GM23248 (cell line): ENCODE measurements around the gene CDH13. TPM values are rescaled to one million over a fixed set of nuclear protein-coding genes. Genes with fewer than 3 reads are reported as not detected.

Experiments
- DNase-seq: peaks from one replicate; pipeline ENCODE4 v3.0.0-alpha.2; 2015
- H2AFZ ChIP-seq: fragments of 200-600 bp; sonication (generic); 2 replicates; pipeline ENCODE4 v1.6.1; 2016; ENCODE audit warnings: antibody characterized with exemption
- H3F3A ChIP-seq: fragments of 200-600 bp; sonication (generic); 2 replicates; pipeline ENCODE4 v1.6.1; 2016; ENCODE audit warnings: mild to moderate bottlenecking, antibody characterized with exemption, mixed run types; ENCODE audit not compliant: insufficient read depth
- H3K27ac ChIP-seq: fragments of 200-600 bp; sonication (generic); 2 replicates; pipeline ENCODE4 v1.5.1; 2016; ENCODE audit warnings: mild to moderate bottlenecking
- H3K27me3 ChIP-seq: fragments of 200-600 bp; sonication (generic); replicated peaks from 2 replicates; pipeline ENCODE4 v1.6.1; 2016; ENCODE audit warnings: mild to moderate bottlenecking; ENCODE audit not compliant: insufficient read depth
- H3K36me3 ChIP-seq: fragments of 200-600 bp; sonication (generic); 2 replicates; pipeline ENCODE4 v1.6.1; 2016; ENCODE audit warnings: low read depth, mild to moderate bottlenecking
- H3K4me1 ChIP-seq: fragments of 200-600 bp; sonication (generic); 2 replicates; pipeline ENCODE4 v1.6.1; 2016; ENCODE audit warnings: mild to moderate bottlenecking; ENCODE audit not compliant: insufficient read depth
- H3K4me2 ChIP-seq: fragments of 200-600 bp; sonication (generic); one replicate; pipeline ENCODE4 v1.6.1; 2016; ENCODE audit warnings: mild to moderate bottlenecking; ENCODE audit not compliant: unreplicated experiment
- H3K4me3 ChIP-seq: fragments of 200-600 bp; sonication (generic); 2 replicates; pipeline ENCODE4 v1.5.1; 2016; ENCODE audit warnings: mild to moderate bottlenecking
- H3K79me2 ChIP-seq: fragments of 200-600 bp; sonication (generic); 2 replicates; pipeline ENCODE4 v1.6.1; 2016; ENCODE audit warnings: mild to moderate bottlenecking; ENCODE audit not compliant: insufficient read depth
- H3K9ac ChIP-seq: fragments of 200-600 bp; sonication (generic); 2 replicates; pipeline ENCODE4 v1.6.1; 2016; ENCODE audit warnings: mild to moderate bottlenecking
- H3K9me2 ChIP-seq: fragments of 200-600 bp; sonication (generic); 2 replicates; pipeline ENCODE4 v1.6.1; 2016; ENCODE audit warnings: mixed run types, mild to moderate bottlenecking, moderate library complexity; ENCODE audit not compliant: insufficient read depth
- H3K9me3 ChIP-seq: fragments of 200-600 bp; sonication (generic); one replicate; pipeline ENCODE4 v1.6.1; 2017; ENCODE audit warnings: low read depth
- H4K20me1 ChIP-seq: fragments of 200-600 bp; sonication (generic); 2 replicates; pipeline ENCODE4 v1.6.0; 2016; ENCODE audit not compliant: insufficient read depth
- EZH2 ChIP-seq: fragments of 200-600 bp; sonication (generic); IDR thresholded peaks from 2 replicates; pipeline ENCODE4 v1.6.1; 2018; ENCODE audit warnings: antibody characterized with exemption, mild to moderate bottlenecking; ENCODE audit not compliant: insufficient read depth, poor library complexity, severe bottlenecking
- EZH2phosphoT487 ChIP-seq: fragments of 200-600 bp; sonication (generic); IDR thresholded peaks from 2 replicates; pipeline ENCODE4 v1.6.1; 2018; ENCODE audit warnings: antibody characterized with exemption, moderate library complexity, mild to moderate bottlenecking, low read depth; ENCODE audit not compliant: insufficient read depth
- WGBS, 2 experiments: methylation state at CpG; one replicate each; pipeline ENCODE4 v1.1.6; 2015 to 2017; ENCODE audit warnings: low lambda C conversion rate in 2 of 2, low coverage in 1 of 2; ENCODE audit errors: missing lambda C conversion rate in 2 of 2; 5-methylcytosine and 5-hydroxymethylcytosine counted together
- in situ Hi-C: fragments of 300-500 bp; cut with MboI; formaldehyde crosslinking; loops from 2 replicates; pipeline ENCODE4 v1.15.0; 2020
- polyA plus RNA-seq: library from polyadenylated mRNA; unstranded; fragments of >200 nt; fragmentation: Nextera tagmentation; extraction: Ambion mirVana; gene quantifications from 2 replicates; pipeline ENCODE4 v1.2.1, GENCODE V29; 2016
- total RNA-seq: library from RNA; depleted of rRNA; stranded (reverse); fragments of >200 nt; shearing (Covaris generic); gene quantifications from 2 replicates; pipeline ENCODE4 v1.2.3, GENCODE V29; 2014

CDH13 gene
- total and polyA plus RNA-seq, 2 experiments from 2014 or later, result 51.0 to 52.8 TPM

GRCh38 chr16:82629441-82630027 is 2.8 kb downstream of the CDH13 start:
- H4K20me1 ChIP-seq, result no peaks in the 10 kb centered on the region
- WGBS, 2 experiments, result 6 to 7% methylated on average over 8 of the region's 8 CpGs
- peak; percentile 83 for DNase-seq
- H3K4me3 ChIP-seq, result peak overlapping the region; percentile 82
- H3K4me2 ChIP-seq, result peak overlapping the region; percentile 91
- peaks cover 4% of the 10 kb centered on the region; the same call in 1 of the 2 replicates for H3K27me3 ChIP-seq
- in situ Hi-C loops, result no loop called here
- H3K9me3 ChIP-seq, result no peaks in the 10 kb centered on the region
- peak overlapping the region; percentile 85 for H3K27ac ChIP-seq
- peak overlapping the region; percentile 34; the same call in 1 of the 2 replicates for H2AFZ ChIP-seq
- H3K9me2 ChIP-seq, result no peaks in the 10 kb centered on the region
- no peaks in the 10 kb centered on the region for H3K36me3 ChIP-seq
- H3K4me1 ChIP-seq, result peaks cover 45% of the 10 kb centered on the region
- TF ChIP-seq EZH2phosphoT487, result no peak
- TF ChIP-seq EZH2, result no peak
- peaks cover 21% of the 10 kb centered on the region; the same call in 1 of the 2 replicates for H3K79me2 ChIP-seq
- peak overlapping the region; percentile 59 for H3K9ac ChIP-seq
- H3F3A ChIP-seq, result peaks cover 36% of the 10 kb centered on the region

GRCh38 chr16:82630219-82630618 is 3.5 kb downstream of the CDH13 start:
- Histone ChIP-seq H3K27me3 (peaks cover 4% of the 10 kb centered on the region; the same call in 1 of the 2 replicates), H2AFZ (no peak overlapping the region), H3F3A (peaks cover 36% of the 10 kb centered on the region), H3K9me2 (no peaks in the 10 kb centered on the region), H3K79me2 (peaks cover 25% of the 10 kb centered on the region; the same call in 1 of the 2 replicates), H4K20me1 (no peaks in the 10 kb centered on the region), H3K4me1 (peaks cover 50% of the 10 kb centered on the region), H3K27ac (peak overlapping the region; percentile 85), H3K4me3 (peak overlapping the region; percentile 82), H3K9me3 (no peaks in the 10 kb centered on the region), H3K9ac (peak overlapping the region; percentile 59), H3K36me3 (no peaks in the 10 kb centered on the region), H3K4me2 (peak overlapping the region; percentile 91)
- in situ Hi-C loops, result no loop called here
- peak; percentile 74 for DNase-seq
- TF ChIP-seq EZH2 (no peak), EZH2phosphoT487 (no peak)
- WGBS, 2 experiments, result 3 to 9% methylated on average over 2 of the region's 2 CpGs

- peaks cover 36% of the 10 kb centered on the region for H3F3A ChIP-seq
- DNase-seq, result peak; percentile 39
- H3K9me2 ChIP-seq, result no peaks in the 10 kb centered on the region
- peaks cover 4% of the 10 kb centered on the region; the same call in 1 of the 2 replicates for H3K27me3 ChIP-seq
- H3K27ac ChIP-seq, result peak overlapping the region; percentile 85
- no peak overlapping the region for H2AFZ ChIP-seq
- 86 to 97% methylated on average over 3 of the region's 3 CpGs for WGBS, 2 experiments
- H3K9me3 ChIP-seq, result no peaks in the 10 kb centered on the region
- H4K20me1 ChIP-seq, result no peaks in the 10 kb centered on the region
- no peaks in the 10 kb centered on the region for H3K36me3 ChIP-seq
- peak overlapping the region; percentile 82 for H3K4me3 ChIP-seq
- peaks cover 27% of the 10 kb centered on the region for H3K79me2 ChIP-seq
- H3K9ac ChIP-seq, result peak overlapping the region; percentile 59; the same call in 1 of the 2 replicates
- in situ Hi-C loops, result no loop called here
- TF ChIP-seq EZH2phosphoT487 (no peak), EZH2 (no peak)
- H3K4me1 ChIP-seq, result peaks cover 53% of the 10 kb centered on the region
- peak overlapping the region; percentile 91 for H3K4me2 ChIP-seq
These were observed 3.9 kb downstream of the CDH13 start for GRCh38 chr16:82630688-82631087.

- 75 to 76% methylated on average over 10 of the region's 10 CpGs for WGBS, 2 experiments
- Histone ChIP-seq H3F3A (peaks cover 36% of the 10 kb centered on the region), H3K4me3 (no peak overlapping the region), H3K27ac (no peak overlapping the region), H3K4me2 (no peak overlapping the region), H3K79me2 (peaks cover 37% of the 10 kb centered on the region), H3K27me3 (no peaks in the 10 kb centered on the region), H3K9ac (no peak overlapping the region), H2AFZ (no peak overlapping the region), H3K36me3 (no peaks in the 10 kb centered on the region), H3K4me1 (peaks cover 53% of the 10 kb centered on the region), H3K9me2 (no peaks in the 10 kb centered on the region), H4K20me1 (no peaks in the 10 kb centered on the region), H3K9me3 (no peaks in the 10 kb centered on the region)
- no peak for DNase-seq
- TF ChIP-seq EZH2 (no peak), EZH2phosphoT487 (no peak)
- in situ Hi-C loops, result no loop called here
These were observed 5.2 kb downstream of the CDH13 start for GRCh38 chr16:82631701-82632685.
